Esophagus (tissue), 2 donors: ENCODE measurements around the gene NFE2L3. TPM values are rescaled to one million over a fixed set of nuclear protein-coding genes. Genes with fewer than 3 reads are reported as not detected.

Experiments used
- H3K27ac ChIP-seq, 2 donors: one replicate each; pipeline ENCODE4 v1.5.1; 2013; ENCODE audit warnings: low read depth in 2 of 2, mild to moderate bottlenecking in 2 of 2, inconsistent platforms in 1 of 2, low read length in 1 of 2, moderate library complexity in 1 of 2
- H3K27me3 ChIP-seq, 2 donors: one replicate each; pipeline ENCODE4 v1.6.1; 2013; ENCODE audit warnings: low read length in 2 of 2, control low read depth in 1 of 2, mild to moderate bottlenecking in 1 of 2; ENCODE audit not compliant: insufficient read depth in 2 of 2, control insufficient read depth in 1 of 2
- H3K36me3 ChIP-seq, 2 donors: one replicate each; pipeline ENCODE4 v1.6.1; 2013; ENCODE audit warnings: low read length in 1 of 2; ENCODE audit not compliant: control insufficient read depth in 2 of 2, insufficient read depth in 2 of 2
- H3K4me1 ChIP-seq, 2 donors: one replicate each; pipeline ENCODE4 v1.6.1; 2013; ENCODE audit warnings: low read length in 1 of 2; ENCODE audit not compliant: control insufficient read depth in 2 of 2, insufficient read depth in 2 of 2
- H3K4me3 ChIP-seq, 2 donors: one replicate each; pipeline ENCODE4 v1.5.1; 2013; ENCODE audit warnings: low read length in 2 of 2, mild to moderate bottlenecking in 2 of 2, low read depth in 1 of 2, moderate library complexity in 1 of 2
- H3K9me3 ChIP-seq, 2 donors: one replicate each; pipeline ENCODE4 v1.6.1; 2013; ENCODE audit warnings: mild to moderate bottlenecking in 2 of 2, low read depth in 1 of 2, low read length in 1 of 2, moderate library complexity in 1 of 2; ENCODE audit not compliant: control insufficient read depth in 2 of 2, insufficient read depth in 1 of 2
- WGBS, 2 donors: extraction: QIAGEN DNeasy Blood & Tissue Kit; methylation state at CpG; one replicate each; pipeline ENCODE4 v1.1.7; 2013; 5-methylcytosine and 5-hydroxymethylcytosine counted together
- polyA plus RNA-seq, 2 donors: library from polyadenylated mRNA; stranded (reverse); fragments of 200-250 nt; gene quantifications; one replicate each; pipeline ENCODE4 v1.2.3, GENCODE V29; 2013
- donor health status: healthy with polysubstance abuse.
- donor health status: Bipolar disorder and iron deficiency.

Gene NFE2L3
- polyA plus RNA-seq, 2 donors = 2.3 to 2.9 TPM

DNA sequence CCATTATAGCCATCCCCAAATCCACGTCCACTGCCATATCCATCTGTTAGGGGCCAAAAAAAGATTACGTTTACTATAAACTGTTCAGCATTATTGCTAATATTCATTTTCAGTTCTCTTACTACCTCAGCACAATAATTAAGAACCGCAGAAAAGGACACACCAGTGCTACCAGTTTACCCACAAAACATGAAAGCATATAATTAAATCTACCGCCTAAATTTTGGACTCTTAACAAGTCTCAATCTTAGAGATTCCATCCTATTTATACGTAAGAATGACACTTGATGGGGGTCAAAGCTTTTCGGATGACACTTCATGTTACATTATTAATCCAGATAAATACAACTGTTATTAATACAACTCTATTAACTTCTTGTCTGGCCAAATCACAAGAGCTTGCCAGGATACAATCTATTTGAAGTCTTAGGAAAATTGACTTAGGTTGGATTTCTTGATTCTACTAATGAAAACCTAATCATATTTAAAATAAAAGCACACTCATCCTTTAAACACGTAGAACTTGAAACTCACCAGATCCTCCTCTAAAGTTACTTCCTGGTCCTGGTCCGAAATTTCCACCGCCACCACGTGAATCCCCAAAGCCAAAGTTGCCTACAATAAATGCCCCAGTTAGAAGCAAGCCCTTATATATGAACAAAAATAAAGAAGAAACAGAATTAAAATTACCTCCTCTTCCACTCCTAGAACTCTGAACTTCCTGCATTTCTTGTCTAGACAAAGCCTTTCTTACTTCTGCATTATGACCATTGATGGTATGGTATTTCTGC lies 44.1 kb downstream of the NFE2L3 start:
- Histone ChIP-seq H3K27me3 (no peaks in the 10 kb centered on the region), H3K9me3 (no peaks in the 10 kb centered on the region), H3K36me3 (peaks cover 0 to 4% of the 10 kb centered on the region in 2 donors), H3K27ac (peak overlapping the region in 1 of 2 donors; percentile 13), H3K4me3 (no peak overlapping the region), H3K4me1 (no peaks in the 10 kb centered on the region)
- WGBS, 2 donors = 39 to 41% methylated on average over 10 of the region's 10 CpGs

DNA sequence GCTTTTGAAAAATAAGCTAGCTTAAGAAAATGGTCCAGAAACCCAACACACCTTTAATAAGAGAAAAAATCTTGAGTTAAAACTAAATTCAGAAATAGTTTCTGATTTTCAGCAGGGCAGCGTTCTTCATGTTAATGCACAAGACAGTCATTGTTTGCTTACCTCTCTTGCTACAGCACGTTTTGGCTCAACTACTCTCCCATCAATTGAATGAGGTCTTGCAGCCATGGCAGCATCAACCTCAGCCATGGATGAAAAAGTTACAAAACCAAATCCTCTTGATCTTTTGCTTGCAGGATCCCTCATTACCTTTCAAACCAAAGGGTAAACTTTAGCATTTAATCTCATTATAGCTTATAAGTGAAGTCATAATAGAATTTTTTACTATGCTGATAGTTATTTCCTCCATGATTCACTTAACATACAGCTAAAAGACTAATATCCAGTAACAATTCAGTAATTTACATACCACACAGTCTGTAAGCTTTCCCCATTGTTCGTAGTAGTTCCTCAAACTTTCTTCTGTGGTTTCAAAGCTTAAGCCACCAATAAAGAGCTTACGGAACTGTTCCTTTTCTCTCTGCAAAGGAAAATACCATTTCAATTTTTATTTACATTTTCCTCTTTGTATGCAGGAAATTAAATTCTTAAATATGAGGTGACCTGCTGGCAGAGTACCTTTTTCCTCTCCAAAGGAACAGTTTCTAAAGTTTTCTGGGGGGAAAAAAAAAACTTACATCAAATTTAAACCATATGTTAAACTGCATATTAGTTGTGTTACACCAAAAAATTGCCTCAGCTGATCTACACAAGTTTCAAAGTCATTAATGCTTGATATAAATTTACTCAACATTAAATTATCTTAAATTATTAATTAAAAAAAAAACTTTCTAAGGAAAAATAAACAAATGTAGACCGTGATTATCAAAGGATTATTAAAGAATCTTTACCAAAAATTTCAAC lies 45.4 kb downstream of the NFE2L3 start:
- Histone ChIP-seq H3K9me3 (no peaks in the 10 kb centered on the region), H3K36me3 (peaks cover 0 to 2% of the 10 kb centered on the region in 2 donors), H3K27ac (peak overlapping the region in 1 of 2 donors; percentile 33), H3K4me3 (peak overlapping the region in 1 of 2 donors; percentile 50), H3K27me3 (no peaks in the 10 kb centered on the region), H3K4me1 (no peaks in the 10 kb centered on the region)
- WGBS, 2 donors = 4 to 5% methylated on average over 5 of the region's 5 CpGs

DNA sequence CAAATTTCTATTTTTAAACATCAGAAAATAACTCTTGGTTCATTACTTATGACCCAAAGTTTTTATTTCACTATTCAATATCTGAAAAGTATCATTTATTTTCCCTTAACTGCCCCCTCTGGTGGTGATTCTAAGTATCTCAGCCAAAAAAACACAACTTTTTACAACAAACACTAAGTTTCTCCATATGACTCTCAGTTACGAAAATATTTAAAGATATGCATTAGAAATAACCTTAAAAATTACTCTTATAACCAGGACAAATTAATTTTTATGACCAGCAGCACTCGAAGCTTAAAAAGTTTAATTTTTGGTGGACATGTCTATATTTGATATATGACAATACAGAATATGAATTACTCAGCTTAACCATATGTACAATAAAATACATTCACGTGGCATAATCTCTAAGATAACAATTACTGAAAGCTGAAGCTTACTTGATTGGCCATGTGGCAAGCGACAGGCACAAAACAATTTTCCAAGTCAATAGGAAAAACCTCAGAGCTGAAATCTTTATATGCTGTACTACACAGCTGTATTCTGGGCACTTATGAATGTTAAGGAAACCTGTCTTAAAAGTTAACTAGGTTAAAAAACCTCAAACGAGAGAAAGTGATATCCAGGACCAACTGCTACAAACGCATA lies 46.3 kb downstream of the NFE2L3 start:
- peak overlapping the region; percentile 18 to 99 for H3K4me3 ChIP-seq
- H3K4me1 ChIP-seq = no peaks in the 10 kb centered on the region
- peaks cover 0 to 2% of the 10 kb centered on the region in 2 donors for H3K36me3 ChIP-seq
- no peak overlapping the region for H3K27ac ChIP-seq
- H3K9me3 ChIP-seq = no peaks in the 10 kb centered on the region
- H3K27me3 ChIP-seq = no peaks in the 10 kb centered on the region
- 0% methylated on average over 6 of the region's 6 CpGs for WGBS, 2 donors

DNA sequence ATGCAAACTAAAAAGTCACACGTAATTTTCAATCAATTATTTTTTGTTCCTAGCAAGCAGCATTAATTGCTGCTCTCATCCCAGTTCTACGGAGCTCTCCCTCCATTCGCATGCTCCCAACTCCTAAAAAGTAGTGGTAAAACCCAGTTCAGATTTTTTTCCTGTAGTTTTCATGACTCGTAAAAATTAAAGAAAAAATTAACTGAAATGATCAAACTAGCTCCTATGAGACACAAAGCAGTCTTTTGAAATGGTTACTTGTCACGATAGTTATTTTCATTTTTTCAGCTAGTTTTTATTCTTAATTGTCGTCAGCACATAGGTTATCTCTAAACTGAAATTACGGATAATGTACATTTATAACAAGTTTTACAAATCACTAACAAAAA lies 46.8 kb downstream of the NFE2L3 start:
- whole genome bisulfite sequencing, 2 donors = 0% methylated on average over 7 of the region's 7 CpGs
- H3K9me3 ChIP-seq = no peaks in the 10 kb centered on the region
- H3K36me3 ChIP-seq = peaks cover 0 to 2% of the 10 kb centered on the region in 2 donors
- no peaks in the 10 kb centered on the region for H3K4me1 ChIP-seq
- no peak overlapping the region for H3K27ac ChIP-seq
- H3K27me3 ChIP-seq = no peaks in the 10 kb centered on the region
- H3K4me3 ChIP-seq = peak overlapping the region; percentile 18 to 99

DNA sequence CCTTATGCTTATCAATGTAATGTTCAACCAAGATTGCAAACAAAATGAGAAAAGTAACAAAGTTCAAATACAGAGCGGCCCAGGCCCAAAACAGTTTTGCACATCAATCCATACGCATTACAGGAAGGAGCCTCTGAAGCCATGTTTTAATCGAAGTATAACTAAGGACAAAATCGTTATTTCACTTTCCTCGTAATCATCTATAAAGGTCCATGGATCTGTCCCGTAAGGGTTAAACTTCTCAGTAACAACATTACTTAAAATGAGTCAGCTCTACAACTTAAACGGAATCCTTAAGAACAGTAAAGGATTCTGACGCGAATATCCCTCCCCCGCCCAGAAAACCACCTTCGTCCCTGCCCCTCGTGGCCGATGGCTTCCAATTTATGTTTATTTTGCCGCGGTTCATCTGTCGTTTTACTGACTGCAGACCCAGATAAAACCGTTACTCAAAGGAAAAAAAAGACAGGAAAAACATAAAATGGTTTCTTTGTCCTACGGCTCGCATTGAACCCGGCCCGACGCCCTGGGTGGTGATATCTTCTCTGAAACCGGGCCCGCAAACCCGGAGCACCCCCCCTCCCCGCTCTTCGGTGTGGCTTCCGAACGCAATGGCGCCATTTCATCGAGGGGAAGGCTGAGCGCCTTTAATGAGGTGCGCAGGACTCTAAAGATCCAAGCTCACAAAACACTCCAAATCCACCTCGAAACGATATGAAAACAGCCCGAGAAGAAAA lies 47.5 kb downstream of the NFE2L3 start:
- Histone ChIP-seq H3K27ac (peak overlapping the region; percentile 100), H3K4me3 (peak overlapping the region; percentile 96 to 99), H3K4me1 (no peaks in the 10 kb centered on the region), H3K9me3 (no peaks in the 10 kb centered on the region), H3K36me3 (peaks cover 0 to under 1% of the 10 kb centered on the region in 2 donors), H3K27me3 (no peaks in the 10 kb centered on the region)
- 0 to 1% methylated on average over 36 of the region's 36 CpGs for WGBS, 2 donors

DNA sequence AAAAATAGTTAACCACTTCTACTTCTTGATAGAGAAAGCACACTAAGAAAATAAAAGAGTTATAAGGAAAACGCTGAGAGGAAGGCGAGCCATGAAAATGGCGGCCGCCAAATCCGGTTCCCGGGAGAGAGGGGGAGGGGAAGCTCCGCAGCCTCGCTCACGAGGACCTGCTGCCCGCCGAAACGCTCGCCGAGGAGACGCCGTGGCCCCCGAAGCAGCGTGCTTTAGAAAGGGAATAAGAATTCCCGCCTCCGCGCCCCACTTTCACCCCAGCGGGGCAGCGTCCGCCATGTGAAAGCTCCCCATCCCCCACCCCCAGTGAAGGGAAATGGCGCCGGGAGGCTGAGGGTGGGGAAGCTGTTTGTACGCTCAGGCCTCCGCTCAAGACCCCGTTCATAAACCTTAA lies 48.0 kb downstream of the NFE2L3 start:
- 0% methylated on average over 29 of the region's 29 CpGs for WGBS, 2 donors
- Histone ChIP-seq H3K27ac (peak overlapping the region; percentile 100), H3K4me1 (no peaks in the 10 kb centered on the region), H3K9me3 (no peaks in the 10 kb centered on the region), H3K27me3 (no peaks in the 10 kb centered on the region), H3K36me3 (no peaks in the 10 kb centered on the region), H3K4me3 (peak overlapping the region; percentile 96 to 99)

DNA sequence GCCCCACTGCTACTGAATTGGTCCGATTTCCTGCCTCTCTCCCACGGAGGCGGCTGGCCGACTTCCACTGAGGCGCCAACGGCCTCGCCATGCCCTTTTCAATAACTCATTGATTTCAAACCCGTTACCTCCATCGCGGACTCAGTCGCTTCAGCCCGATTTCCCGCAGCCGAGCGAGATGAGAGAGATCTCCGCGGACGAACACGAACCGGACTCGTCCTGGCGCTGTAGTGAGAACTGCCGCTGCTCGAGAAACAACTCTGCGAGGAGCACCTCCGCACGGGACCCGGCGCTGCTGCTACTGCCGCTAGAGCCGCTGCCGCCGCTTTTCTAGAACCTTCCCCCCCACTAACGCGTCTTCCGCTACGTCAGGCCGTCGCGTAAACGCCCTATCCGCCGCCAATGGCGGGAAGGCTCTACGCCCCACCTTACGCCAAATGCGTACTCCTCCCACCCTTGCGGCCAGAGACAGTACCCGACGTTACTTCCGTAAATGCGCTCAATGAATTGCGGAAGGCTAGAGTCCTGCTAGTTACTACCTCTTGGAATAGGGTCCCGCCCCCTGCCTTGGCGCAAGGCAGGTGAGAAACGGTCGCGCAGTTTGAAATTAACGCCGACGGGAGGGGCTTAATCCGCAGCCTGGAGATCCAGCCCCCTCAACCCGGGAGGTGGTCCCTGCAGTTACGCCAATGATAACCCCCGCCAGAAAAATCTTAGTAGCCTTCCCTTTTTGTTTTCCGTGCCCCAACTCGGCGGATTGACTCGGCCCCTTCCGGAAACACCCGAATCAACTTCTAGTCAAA lies 48.6 kb downstream of the NFE2L3 start, which contains the start of gene HNRNPA2B1:
Gene HNRNPA2B1 (minus strand): TSS at position 303 of the 803 bp plus-strand sequence. CDS start 169 bp downstream, at position 134.
- no peaks in the 10 kb centered on the region for H3K27me3 ChIP-seq
- no peaks in the 10 kb centered on the region for H3K9me3 ChIP-seq
- 0 to 1% methylated on average over 71 of the region's 71 CpGs for WGBS, 2 donors
- H3K4me1 ChIP-seq = no peaks in the 10 kb centered on the region
- H3K4me3 ChIP-seq = peak within 1 kb of the TSS; percentile 96 to 99
- no peaks in the 10 kb centered on the region for H3K36me3 ChIP-seq
- peak within 1 kb of the TSS; percentile 100 for H3K27ac ChIP-seq

DNA sequence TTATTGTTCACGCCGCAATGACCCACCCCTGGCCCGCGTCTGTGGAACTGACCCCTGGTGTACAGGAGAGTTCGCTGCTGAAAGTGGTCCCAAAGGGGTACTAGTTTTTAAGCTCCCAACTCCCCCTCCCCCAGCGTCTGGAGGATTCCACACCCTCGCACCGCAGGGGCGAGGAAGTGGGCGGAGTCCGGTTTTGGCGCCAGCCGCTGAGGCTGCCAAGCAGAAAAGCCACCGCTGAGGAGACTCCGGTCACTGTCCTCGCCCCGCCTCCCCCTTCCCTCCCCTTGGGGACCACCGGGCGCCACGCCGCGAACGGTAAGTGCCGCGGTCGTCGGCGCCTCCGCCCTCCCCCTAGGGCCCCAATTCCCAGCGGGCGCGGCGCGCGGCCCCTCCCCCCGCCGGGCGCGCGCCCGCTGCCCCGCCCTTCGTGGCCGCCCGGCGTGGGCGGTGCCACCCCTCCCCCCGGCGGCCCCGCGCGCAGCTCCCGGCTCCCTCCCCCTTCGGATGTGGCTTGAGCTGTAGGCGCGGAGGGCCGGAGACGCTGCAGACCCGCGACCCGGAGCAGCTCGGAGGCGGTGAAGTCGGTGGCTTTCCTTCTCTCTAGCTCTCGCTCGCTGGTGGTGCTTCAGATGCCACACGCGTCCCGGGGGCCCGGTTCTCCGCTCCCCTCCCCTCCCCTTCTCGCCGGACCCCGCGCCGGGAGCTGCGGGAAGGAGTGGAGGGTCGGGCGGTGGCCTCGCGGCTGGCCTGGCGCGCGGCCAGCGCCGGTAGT lies 49.4 kb downstream of the NFE2L3 start, which contains the start of gene CBX3:
Gene CBX3 (plus strand): TSS at position 499 of the 772 bp plus-strand sequence. CDS start 1,254 bp downstream, outside the sequence.
- H3K27ac ChIP-seq = peak within 1 kb of the TSS; percentile 100
- 1 to 5% methylated on average over 52 to 86 of the region's 86 CpGs for WGBS, 2 donors
- H3K4me3 ChIP-seq = peak within 1 kb of the TSS; percentile 96 to 99
- H3K4me1 ChIP-seq = no peaks in the 10 kb centered on the region
- H3K36me3 ChIP-seq = no peaks in the 10 kb centered on the region
- no peaks in the 10 kb centered on the region for H3K27me3 ChIP-seq
- H3K9me3 ChIP-seq = no peaks in the 10 kb centered on the region
